Ovary (tissue), 9 donors: ENCODE measurements around the gene SPAG16. TPM values are rescaled to one million over a fixed set of nuclear protein-coding genes. Genes with fewer than 3 reads are reported as not detected.

Source experiments
- DNase-seq, 5 donors: peaks; one replicate each; pipeline ENCODE4 v3.0.0-alpha.2; 2019 to 2020
- H3K27ac ChIP-seq, 2 donors: fragments of 200-600 bp; one replicate each; pipeline versions ENCODE4 v1.5.1 to v1.8.0; 2019 to 2022
- H3K27me3 ChIP-seq: fragments of 200-600 bp; one replicate; pipeline ENCODE4 v1.8.0; 2022
- H3K36me3 ChIP-seq: fragments of 200-600 bp; sonication (generic); one replicate; pipeline ENCODE4 v1.5.1; 2019
- H3K4me1 ChIP-seq: one replicate; pipeline ENCODE4 v1.8.1; 2013; ENCODE audit warnings: mild to moderate bottlenecking, moderate library complexity; ENCODE audit not compliant: insufficient read depth
- H3K4me3 ChIP-seq: fragments of 200-600 bp; sonication (generic); one replicate; pipeline ENCODE4 v1.5.1; 2017
- H3K9me3 ChIP-seq, 2 donors: fragments of 200-600 bp in 1 of 2; sonication (generic) in 1 of 2; one replicate each; pipeline versions ENCODE4 v1.5.1 to v1.8.1; 2013 to 2019; ENCODE audit warnings: mild to moderate bottlenecking in 1 of 2, moderate library complexity in 1 of 2
- CTCF ChIP-seq, 3 donors: fragments of 450-650 bp in 2 of 3; fragments of 200-600 bp in 1 of 3; IDR thresholded peaks; one replicate each; pipeline versions ENCODE4 v1.5.1 to v1.8.0; 2016 to 2022; ENCODE audit warnings: antibody characterized with exemption in 3 of 3, mild to moderate bottlenecking in 1 of 3
- EP300 ChIP-seq: sonication (generic); formaldehyde crosslinking; IDR thresholded peaks from one replicate; pipeline ENCODE4 v1.6.1; 2017; ENCODE audit warnings: antibody characterized with exemption
- POLR2A ChIP-seq: fragments of 450-650 bp; IDR thresholded peaks from one replicate; pipeline ENCODE4 v1.6.1; 2017; ENCODE audit warnings: antibody characterized with exemption, mild to moderate bottlenecking, moderate library complexity
- WGBS, 3 donors: extraction: QIAGEN DNeasy Blood & Tissue Kit in 1 of 3; methylation state at CpG; one replicate each; pipeline versions ENCODE4 v1.1.5 to v1.1.7; 2013 to 2017; 5-methylcytosine and 5-hydroxymethylcytosine counted together
- intact Hi-C, 4 donors: fragments of 100-400 bp; cut with DNase I; formaldehyde crosslinking; loops; one replicate each; pipeline versions ENCODE4 v1.11.0 to v1.15.1; 2022 to 2023
- polyA plus RNA-seq, 2 donors: library from polyadenylated mRNA; stranded (reverse); fragments of 200-250 nt in 1 of 2; fragments of 350-450 nt in 1 of 2; fragmentation: Illumina TruSeq in 1 of 2; extraction: RNeasy Lipid Tissue Mini Kit (QIAGEN cat#74804) in 1 of 2; gene quantifications; one replicate each; pipeline ENCODE4 v1.2.3, GENCODE V29; 2013 to 2014
- total RNA-seq, 7 donors: library from RNA; depleted of rRNA in 2 of 7; stranded (reverse); fragments of >200 nt in 2 of 7; fragmentation: NEBNext Ultra II Directional in 3 of 7; extraction: Animal tissue kit (Norgen Biotek cat#: 25700) in 3 of 7; gene quantifications; one replicate each; pipeline versions ENCODE4 v1.1.0 to v1.2.4, GENCODE V29; 2016 to 2023
- donor health status: DM: no; HTN: no; CAD: no; lungs with moderate emphysema.
- donor health status: DM: no; HTN: no; CAD: no.
- donor health status: Bipolar disorder and iron deficiency.
- donor health status: DM: yes; HTN: yes; CAD: no.
- donor health status: DM: no; HTN: no; CAD: no.
- donor health status: DM: yes; HTN: yes; CAD: no.

Gene SPAG16
- total and polyA plus RNA-seq, 9 donors: 25.2 to 58.7 (median 28.9) TPM

- 76 to 83% (median 78%) methylated on average over 7 of the region's 7 CpGs for WGBS, 3 donors
- no peak for DNase-seq
- intact Hi-C loops: no loop called here
- H3K27ac ChIP-seq: no peak overlapping the region
- no peaks in the 10 kb centered on the region for H3K36me3 ChIP-seq
- no peak overlapping the region for H3K4me3 ChIP-seq
- no peaks in the 10 kb centered on the region for H3K9me3 ChIP-seq
- no peak for TF ChIP-seq POLR2A
- TF ChIP-seq CTCF (IDR thresholded peaks at IDR 0.05): no peak
- no peak for TF ChIP-seq EP300
- no peaks in the 10 kb centered on the region for H3K4me1 ChIP-seq
- H3K27me3 ChIP-seq: no peaks in the 10 kb centered on the region
These were observed 578.3 kb downstream of the SPAG16 start for GRCh38 chr2:213862407-213863076.

DNA sequence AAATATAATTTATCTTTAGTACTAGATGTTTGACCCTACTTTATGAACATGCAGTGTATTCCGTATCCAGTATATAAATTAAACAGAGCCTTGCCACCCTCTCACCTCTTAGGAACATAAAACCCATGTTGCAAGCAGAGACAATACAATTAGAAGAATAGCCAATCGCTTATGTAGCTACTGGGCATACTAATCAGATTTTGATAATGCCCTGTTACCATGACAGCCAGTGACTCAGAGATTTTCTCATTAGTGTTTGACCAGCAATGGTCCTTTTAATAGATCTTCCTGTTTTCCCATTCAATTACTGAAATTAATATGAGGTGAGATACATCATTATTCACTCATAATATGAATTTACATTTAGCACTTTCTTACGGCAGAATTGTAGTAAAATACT, 579.3 kb downstream of the SPAG16 start:
- Histone ChIP-seq H3K27me3 (no peaks in the 10 kb centered on the region), H3K27ac (no peak overlapping the region), H3K4me1 (no peaks in the 10 kb centered on the region), H3K4me3 (no peak overlapping the region), H3K36me3 (no peaks in the 10 kb centered on the region), H3K9me3 (no peaks in the 10 kb centered on the region)
- intact Hi-C loops: no loop called here
- TF ChIP-seq POLR2A (no peak), CTCF (IDR thresholded peaks at IDR 0.05) (no peak), EP300 (no peak)
- 74 to 87% (median 77%) methylated on average over 3 of the region's 3 CpGs for WGBS, 3 donors
- no peak for DNase-seq

- TF ChIP-seq POLR2A: no peak
- TF ChIP-seq EP300: no peak
- TF ChIP-seq CTCF (IDR thresholded peaks at IDR 0.05): no peak
- intact Hi-C loops: no loop called here
- 3 to 54% (median 36%) methylated on average over 1 of the region's 1 CpG for WGBS, 3 donors
- Histone ChIP-seq H3K4me1 (no peaks in the 10 kb centered on the region), H3K9me3 (no peaks in the 10 kb centered on the region), H3K27me3 (no peaks in the 10 kb centered on the region), H3K27ac (no peak overlapping the region), H3K36me3 (no peaks in the 10 kb centered on the region), H3K4me3 (no peak overlapping the region)
- DNase-seq: no peak
These were observed 584.3 kb downstream of the SPAG16 start for GRCh38 chr2:213868526-213868925.

- whole genome bisulfite sequencing, 3 donors: 31 to 58% (median 41%) methylated on average over 3 of the region's 3 CpGs
- H3K4me1 ChIP-seq: no peaks in the 10 kb centered on the region
- no peak for DNase-seq
- no peak for TF ChIP-seq POLR2A
- no peaks in the 10 kb centered on the region for H3K9me3 ChIP-seq
- H3K36me3 ChIP-seq: no peaks in the 10 kb centered on the region
- H3K27ac ChIP-seq: no peak overlapping the region
- no peaks in the 10 kb centered on the region for H3K27me3 ChIP-seq
- intact Hi-C loops: no loop called here
- no peak overlapping the region for H3K4me3 ChIP-seq
These were observed 601.2 kb downstream of the SPAG16 start for GRCh38 chr2:213885485-213885884.

DNA sequence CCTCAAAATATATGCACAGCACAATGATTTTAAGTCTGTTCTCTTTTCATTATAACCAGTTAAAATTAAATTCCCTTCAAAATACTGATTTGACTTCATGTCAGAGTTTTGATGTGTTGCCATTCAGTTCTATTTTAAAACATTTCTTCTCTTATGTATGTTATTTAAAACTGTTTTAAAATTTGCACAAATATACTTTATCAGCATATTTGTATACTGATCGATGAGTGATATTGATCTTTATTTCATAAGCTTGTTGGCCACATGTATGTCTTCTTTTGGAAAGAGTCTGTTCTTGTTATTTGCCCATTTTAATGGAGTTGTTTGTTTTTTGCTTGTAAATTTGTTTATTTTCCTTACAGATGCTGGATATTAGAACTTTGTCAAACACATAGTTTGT, 630.2 kb downstream of the SPAG16 start:
- no peaks in the 10 kb centered on the region for H3K9me3 ChIP-seq
- no peak for TF ChIP-seq POLR2A
- no peak for TF ChIP-seq CTCF (IDR thresholded peaks at IDR 0.05)
- TF ChIP-seq EP300: no peak
- no peak overlapping the region for H3K4me3 ChIP-seq
- intact Hi-C loops: no loop called here
- no peaks in the 10 kb centered on the region for H3K36me3 ChIP-seq
- no peaks in the 10 kb centered on the region for H3K27me3 ChIP-seq
- H3K27ac ChIP-seq: no peak overlapping the region
- DNase-seq: no peak
- 0% methylated on average over 1 of the region's 1 CpG for WGBS, 3 donors
- H3K4me1 ChIP-seq: no peaks in the 10 kb centered on the region
